ENCODE results near the gene KCND3. TPM values are rescaled to one million over a fixed set of nuclear protein-coding genes. Genes with fewer than 3 reads are reported as not detected.

The KCND3 gene
- under 1 TPM in 2 of 3 donors, not detected in 1; 0.07 to 0.16 TPM for total RNA-seq
- total RNA-seq (2013): 0.29 TPM

GRCh38 chr1:111989531-111990025 lies at the start of gene KCND3:
Gene KCND3 (minus strand): TSS chr1:111989668.
- Mint-ChIP-seq H3K4me3 (peak within 1 kb of the TSS; percentile 65), H3K27me3 (ENCODE audit: low read depth in 2 of 2) (peaks cover 39 to 55% of the 10 kb centered on the region in 2 donors), H3K9me3 (no peaks in the 10 kb centered on the region), H3K36me3 (no peaks in the 10 kb centered on the region), H3K27ac (no peak within 1 kb of the TSS), H3K4me1 (peaks cover 0 to 5% of the 10 kb centered on the region in 2 donors)
- TF ChIP-seq CTCF (IDR thresholded peaks at IDR 0.05): no peak
- peaks cover 8% of the 10 kb centered on the region for H3K4me1 ChIP-seq (ENCODE audit: control insufficient read depth, insufficient read depth, low read length)
- H3K9me3 ChIP-seq (ENCODE audit: control insufficient read depth, insufficient read depth, low read length): no peaks in the 10 kb centered on the region
- no peaks in the 10 kb centered on the region for H3K36me3 ChIP-seq (ENCODE audit: control insufficient read depth, insufficient read depth, low read length)
- under 1% methylated on average over 70 of the region's 83 CpGs for WGBS (ENCODE audit: insufficient coverage)
- intact Hi-C loops (cut with micrococcal nuclease): no loop called here
- no peak within 1 kb of the TSS for H3K4me3 ChIP-seq (ENCODE audit: low read length)
- DNase-seq: no peak
- peaks cover 10% of the 10 kb centered on the region for H3K27me3 ChIP-seq (ENCODE audit: control insufficient read depth, insufficient read depth, low read length)
- no peak within 1 kb of the TSS for H3K27ac ChIP-seq (ENCODE audit: low read length)
- peak in 1 of 3 donors; percentile 54 for ATAC-seq

GRCh38 chr1:112034277-112034676 lies 44.8 kb upstream of the KCND3 start:
- H3K27ac Mint-ChIP-seq: no peak overlapping the region
- no peaks in the 10 kb centered on the region for H3K9me3 Mint-ChIP-seq
- Histone ChIP-seq H3K4me1 (ENCODE audit: control insufficient read depth, insufficient read depth, low read length) (no peaks in the 10 kb centered on the region), H3K4me3 (ENCODE audit: low read length) (no peak overlapping the region), H3K36me3 (ENCODE audit: control insufficient read depth, insufficient read depth, low read length) (no peaks in the 10 kb centered on the region), H3K9me3 (ENCODE audit: control insufficient read depth, insufficient read depth, low read length) (no peaks in the 10 kb centered on the region), H3K27me3 (ENCODE audit: control insufficient read depth, insufficient read depth, low read length) (no peaks in the 10 kb centered on the region), H3K27ac (ENCODE audit: low read length) (no peak overlapping the region)
- intact Hi-C loops (cut with micrococcal nuclease): no loop called here
- no peak for TF ChIP-seq CTCF (IDR thresholded peaks at IDR 0.05)
- DNase-seq (no peak), ATAC-seq (no peak)
- H3K36me3 Mint-ChIP-seq: no peaks in the 10 kb centered on the region
- no peaks in the 10 kb centered on the region for H3K4me1 Mint-ChIP-seq
- peaks cover 12 to 19% of the 10 kb centered on the region in 2 donors for H3K27me3 Mint-ChIP-seq (ENCODE audit: low read depth in 2 of 2)
- H3K4me3 Mint-ChIP-seq: no peak overlapping the region
- WGBS (ENCODE audit: insufficient coverage): 100% methylated on average over 1 of the region's 1 CpG

GRCh38 chr1:112033439-112034120 lies 44.1 kb upstream of the KCND3 start:
- DNase-seq (no peak), ATAC-seq (no peak)
- Mint-ChIP-seq H3K27me3 (ENCODE audit: low read depth in 2 of 2) (peaks cover 12 to 19% of the 10 kb centered on the region in 2 donors), H3K4me3 (no peak overlapping the region), H3K9me3 (no peaks in the 10 kb centered on the region), H3K27ac (no peak overlapping the region), H3K4me1 (no peaks in the 10 kb centered on the region), H3K36me3 (no peaks in the 10 kb centered on the region)
- Histone ChIP-seq H3K36me3 (ENCODE audit: control insufficient read depth, insufficient read depth, low read length) (no peaks in the 10 kb centered on the region), H3K27me3 (ENCODE audit: control insufficient read depth, insufficient read depth, low read length) (no peaks in the 10 kb centered on the region), H3K27ac (ENCODE audit: low read length) (no peak overlapping the region), H3K9me3 (ENCODE audit: control insufficient read depth, insufficient read depth, low read length) (no peaks in the 10 kb centered on the region), H3K4me3 (ENCODE audit: low read length) (no peak overlapping the region), H3K4me1 (ENCODE audit: control insufficient read depth, insufficient read depth, low read length) (no peaks in the 10 kb centered on the region)
- intact Hi-C loops (cut with micrococcal nuclease): no loop called here
- TF ChIP-seq CTCF (IDR thresholded peaks at IDR 0.05): no peak
- 71% methylated on average over 2 of the region's 3 CpGs for WGBS (ENCODE audit: insufficient coverage)

- Histone ChIP-seq H3K9me3 (ENCODE audit: control insufficient read depth, insufficient read depth, low read length) (no peaks in the 10 kb centered on the region), H3K27me3 (ENCODE audit: control insufficient read depth, insufficient read depth, low read length) (no peaks in the 10 kb centered on the region), H3K4me3 (ENCODE audit: low read length) (no peak overlapping the region), H3K36me3 (ENCODE audit: control insufficient read depth, insufficient read depth, low read length) (no peaks in the 10 kb centered on the region), H3K4me1 (ENCODE audit: control insufficient read depth, insufficient read depth, low read length) (no peaks in the 10 kb centered on the region), H3K27ac (ENCODE audit: low read length) (no peak overlapping the region)
- H3K4me3 Mint-ChIP-seq: no peak overlapping the region
- peaks cover 2 to 25% of the 10 kb centered on the region in 2 donors for H3K27me3 Mint-ChIP-seq (ENCODE audit: low read depth in 2 of 2)
- H3K27ac Mint-ChIP-seq: no peak overlapping the region
- intact Hi-C loops (cut with micrococcal nuclease): no loop called here
- no peaks in the 10 kb centered on the region for H3K9me3 Mint-ChIP-seq
- DNase-seq (no peak), ATAC-seq (no peak)
- WGBS (ENCODE audit: insufficient coverage): 79% methylated on average over 4 of the region's 5 CpGs
- H3K4me1 Mint-ChIP-seq: no peaks in the 10 kb centered on the region
- no peaks in the 10 kb centered on the region for H3K36me3 Mint-ChIP-seq
- TF ChIP-seq CTCF (IDR thresholded peaks at IDR 0.05): no peak
Measured at GRCh38 chr1:112030157-112030556, 40.7 kb upstream of the KCND3 start.

Data from natural killer cell (primary cell).